Glutamatergic neuron (in vitro differentiated cells): Measurements from ENCODE around the gene PTGFRN. TPM values are rescaled to one million over a fixed set of nuclear protein-coding genes. Genes with fewer than 3 reads are reported as not detected.
"Not testable (repeated sequence)": the region's sequence is repeated elsewhere in the genome, so short reads cannot be mapped to it uniquely, and the experiment has no call there.

ENCODE experiments used
- DNase-seq: peaks from one replicate; pipeline ENCODE4 v3.0.0; 2022
- H3K27ac Mint-ChIP-seq: one replicate; pipeline ENCODE4 v1.8.0; 2020; ENCODE audit warnings: mild to moderate bottlenecking, mixed read lengths, inconsistent platforms; ENCODE audit not compliant: unreplicated experiment
- H3K27me3 Mint-ChIP-seq: one replicate; pipeline ENCODE4 v1.8.0; 2020; ENCODE audit warnings: mild to moderate bottlenecking, moderate library complexity, mixed read lengths, inconsistent platforms; ENCODE audit not compliant: unreplicated experiment
- H3K36me3 Mint-ChIP-seq: one replicate; pipeline ENCODE4 v1.8.0; 2020; ENCODE audit warnings: mild to moderate bottlenecking, mixed read lengths, inconsistent platforms; ENCODE audit not compliant: unreplicated experiment
- H3K4me1 Mint-ChIP-seq: one replicate; pipeline ENCODE4 v1.8.0; 2020; ENCODE audit warnings: mild to moderate bottlenecking, low read depth, mixed read lengths, inconsistent platforms; ENCODE audit not compliant: unreplicated experiment
- H3K4me3 Mint-ChIP-seq: one replicate; pipeline ENCODE4 v1.8.0; 2020; ENCODE audit warnings: mild to moderate bottlenecking, mixed read lengths, inconsistent platforms; ENCODE audit not compliant: unreplicated experiment
- H3K9me3 Mint-ChIP-seq: one replicate; pipeline ENCODE4 v1.8.0; 2020; ENCODE audit warnings: mild to moderate bottlenecking, moderate library complexity, mixed read lengths, inconsistent platforms; ENCODE audit not compliant: unreplicated experiment
- CTCF ChIP-seq: fragments of 200-600 bp; sonication (generic); IDR thresholded peaks from one replicate; pipeline ENCODE4 v1.5.0; 2021; ENCODE audit not compliant: partially characterized antibody, unreplicated experiment
- total RNA-seq: library from RNA; stranded (reverse); fragmentation: NEBNext Ultra II Directional; extraction: Animal tissue kit (Norgen Biotek cat#: 25700); gene quantifications from one replicate; pipeline ENCODE4 v1.2.1, GENCODE V29; 2021; ENCODE audit not compliant: unreplicated experiment

Gene PTGFRN
- total RNA-seq, 1 donor from 2014 or later: 61.2 TPM

- Mint-ChIP-seq H3K4me3 (no peak overlapping the region), H3K27ac (no peak overlapping the region), H3K9me3 (peaks cover 2% of the 10 kb centered on the region), H3K4me1 (peaks cover 4% of the 10 kb centered on the region), H3K27me3 (peaks cover 6% of the 10 kb centered on the region), H3K36me3 (no peaks in the 10 kb centered on the region)
- no peak for TF ChIP-seq CTCF
- no peak for DNase-seq
Measured at GRCh38 chr1:116933606-116934515, 24.1 kb downstream of the PTGFRN start.

GRCh38 chr1:116934586-116935207, 25.0 kb downstream of the PTGFRN start:
- DNase-seq: no peak
- no peak overlapping the region for H3K4me3 Mint-ChIP-seq
- H3K27ac Mint-ChIP-seq: peak overlapping the region; percentile 1
- H3K4me1 Mint-ChIP-seq: peaks cover 6% of the 10 kb centered on the region
- peaks cover 6% of the 10 kb centered on the region for H3K27me3 Mint-ChIP-seq
- H3K9me3 Mint-ChIP-seq: peaks cover 2% of the 10 kb centered on the region
- peak; percentile 59 for TF ChIP-seq CTCF
- no peaks in the 10 kb centered on the region for H3K36me3 Mint-ChIP-seq

- Mint-ChIP-seq H3K27me3 (peaks cover 6% of the 10 kb centered on the region), H3K27ac (no peak overlapping the region), H3K4me1 (peaks cover 15% of the 10 kb centered on the region), H3K9me3 (peaks cover 2% of the 10 kb centered on the region), H3K4me3 (no peak overlapping the region), H3K36me3 (no peaks in the 10 kb centered on the region)
- TF ChIP-seq CTCF: no peak
- DNase-seq: no peak
Measured at GRCh38 chr1:116938216-116938615, 28.5 kb downstream of the PTGFRN start.

GRCh38 chr1:116939780-116940543, 30.2 kb downstream of the PTGFRN start:
- not testable (repeated sequence) for H3K4me3 Mint-ChIP-seq, DNase-seq, H3K36me3 Mint-ChIP-seq, H3K27ac Mint-ChIP-seq, H3K27me3 Mint-ChIP-seq, H3K9me3 Mint-ChIP-seq
- H3K4me1 Mint-ChIP-seq: peaks cover 13% of the 10 kb centered on the region

GRCh38 chr1:116940814-116941599, 31.3 kb downstream of the PTGFRN start:
- peaks cover 2% of the 10 kb centered on the region for H3K9me3 Mint-ChIP-seq
- no peak overlapping the region for H3K27ac Mint-ChIP-seq
- H3K4me3 Mint-ChIP-seq: no peak overlapping the region
- no peaks in the 10 kb centered on the region for H3K36me3 Mint-ChIP-seq
- no peak for TF ChIP-seq CTCF
- no peak for DNase-seq
- H3K27me3 Mint-ChIP-seq: peaks cover 6% of the 10 kb centered on the region
- H3K4me1 Mint-ChIP-seq: peaks cover 13% of the 10 kb centered on the region
